H1 (cell line): ENCODE data around the gene NT5C3B. TPM values are rescaled to one million over a fixed set of nuclear protein-coding genes. Genes with fewer than 3 reads are reported as not detected.

Experiments
- CBX5 ChIP-seq: fragments of 300-800, 300-1000 bp; sonication (generic); IDR thresholded peaks from 2 replicates; pipeline ENCODE4 v1.7.1; 2016; ENCODE audit warnings: antibody characterized with exemption, low read length, low read depth
- CHD1 ChIP-seq: IDR thresholded peaks from 2 replicates; pipeline ENCODE4 v1.6.1; 2012; ENCODE audit warnings: low read depth, low read length, improper control_type of control experiment
- CHD2 ChIP-seq: IDR thresholded peaks from 2 replicates; pipeline ENCODE4 v1.6.1; 2012; ENCODE audit warnings: low read length, improper control_type of control experiment
- CTBP2 ChIP-seq: IDR thresholded peaks from 2 replicates; pipeline ENCODE4 v1.7.0; 2011; ENCODE audit warnings: borderline replicate concordance, mild to moderate bottlenecking, moderate library complexity, mixed read lengths, low read length; ENCODE audit not compliant: insufficient read depth, insufficient read length
- E2F6 ChIP-seq: IDR thresholded peaks from 2 replicates; pipeline ENCODE4 v1.6.1; 2012; ENCODE audit warnings: inconsistent platforms
- EP300 ChIP-seq, 2 experiments: IDR thresholded peaks; 1 replicate in 1 of 2; 2 replicates in 1 of 2; pipeline ENCODE4 v1.6.1; 2011 to 2012; ENCODE audit warnings: low read depth in 2 of 2, low read length in 2 of 2, mild to moderate bottlenecking in 2 of 2, borderline replicate concordance in 1 of 2, inconsistent platforms in 1 of 2, moderate library complexity in 1 of 2
- FOSL1 ChIP-seq: IDR thresholded peaks from 2 replicates; pipeline ENCODE4 v1.6.1; 2011; ENCODE audit warnings: mild to moderate bottlenecking, low read depth, low read length, moderate library complexity; ENCODE audit not compliant: insufficient read depth
- GABPA ChIP-seq: IDR thresholded peaks from 2 replicates; pipeline ENCODE4 v1.6.1; 2011; ENCODE audit warnings: mild to moderate bottlenecking, low read length, moderate library complexity, borderline replicate concordance; ENCODE audit not compliant: insufficient read depth
- HDAC6 ChIP-seq: IDR thresholded peaks from one replicate; pipeline ENCODE4 v1.7.1; 2012; ENCODE audit warnings: low read depth, mild to moderate bottlenecking, inconsistent platforms, low read length, moderate library complexity
- KDM5A ChIP-seq: fragments of 200-600 bp; IDR thresholded peaks from 2 replicates; pipeline ENCODE4 v1.7.1; 2012; ENCODE audit warnings: mild to moderate bottlenecking, low read length, inconsistent platforms, mixed read lengths
- MAFK ChIP-seq: IDR thresholded peaks from 2 replicates; pipeline ENCODE4 v1.6.1; 2012; ENCODE audit warnings: low read depth, mild to moderate bottlenecking, improper control_type of control experiment, low read length
- NANOG ChIP-seq: IDR thresholded peaks from 2 replicates; pipeline ENCODE4 v1.6.1; 2011; ENCODE audit warnings: low read length, low read depth, mild to moderate bottlenecking, inconsistent platforms; ENCODE audit not compliant: insufficient read depth, poor library complexity, severe bottlenecking
- NRF1 ChIP-seq: IDR thresholded peaks from 2 replicates; pipeline ENCODE4 v1.6.1; 2011; ENCODE audit warnings: mild to moderate bottlenecking, low read depth, low read length, improper control_type of control experiment
- RBBP5 ChIP-seq: IDR thresholded peaks from 2 replicates; pipeline ENCODE4 v1.7.1; 2012; ENCODE audit warnings: low read depth, mild to moderate bottlenecking, inconsistent platforms, low read length, moderate library complexity, borderline replicate concordance
- SIN3A ChIP-seq, 2 experiments: IDR thresholded peaks in 1 of 2; conservative IDR thresholded peaks in 1 of 2; 2 replicates each; pipeline ENCODE4 v1.6.1; 2011 to 2012; ENCODE audit warnings: low read length in 2 of 2, improper control_type of control experiment in 1 of 2, low read depth in 1 of 2, mild to moderate bottlenecking in 1 of 2
- SIRT6 ChIP-seq: IDR thresholded peaks from one replicate; pipeline ENCODE4 v1.7.1; 2012; ENCODE audit warnings: low read length, inconsistent platforms
- SP2 ChIP-seq: IDR thresholded peaks from 2 replicates; pipeline ENCODE4 v1.6.1; 2012; ENCODE audit warnings: mild to moderate bottlenecking, low read length, inconsistent platforms
- TBP ChIP-seq: IDR thresholded peaks from 2 replicates; pipeline ENCODE4 v1.6.1; 2011; ENCODE audit warnings: low read depth, low read length, improper control_type of control experiment
- YY1 ChIP-seq: IDR thresholded peaks from 2 replicates; pipeline ENCODE4 v1.6.1; 2011; ENCODE audit warnings: low read depth, mild to moderate bottlenecking, low read length
- polyA plus RNA-seq, 7 experiments: library from polyadenylated mRNA; depleted of rRNA in 3 of 7; stranded (reverse) in 5 of 7; unstranded in 2 of 7; fragments of >200 nt in 5 of 7; fragments of 200-250 nt in 2 of 7; gene quantifications; 1 replicate in 5 of 7; 2 replicates in 1 of 7; 4 replicates in 1 of 7; pipeline versions ENCODE4 v1.2.1 to v1.2.3, GENCODE V29; 2011 to 2013; ENCODE audit warnings: missing spikeins in 2 of 7, mixed read lengths in 2 of 7
- total RNA-seq: library from RNA; stranded (reverse); fragmentation: NEBNext Ultra II Directional; extraction: Animal tissue kit (Norgen Biotek cat#: 25700); gene quantifications from 2 replicates; pipeline ENCODE4 v1.2.1, GENCODE V29; 2021
- TF ChIP-seq, protein P1 (sequence below), 3 experiments: IDR thresholded peaks; 1 replicate in 2 of 3; 2 replicates in 1 of 3; pipeline versions ENCODE4 v1.5.1 to v1.6.1; 2011; ENCODE audit warnings: low read length in 3 of 3, mild to moderate bottlenecking in 3 of 3, inconsistent platforms in 2 of 3, low read depth in 1 of 3, moderate library complexity in 1 of 3; ENCODE audit not compliant: insufficient read depth in 1 of 3; ENCODE audit errors: control extremely low read depth in 1 of 3

Gene NT5C3B
- total and polyA plus RNA-seq, 2 of the 8 experiments (the other 6 are each of a cell fraction or from before 2014, with no cell fraction given): 68.7 to 94.5 TPM

GRCh38 chr17:41786227-41787020 is 49.6 kb downstream of the NT5C3B start, which contains the start of gene JUP (continued):
- TF ChIP-seq EP300 (IDR thresholded peaks at IDR 0.05; ENCODE audit: borderline replicate concordance in 1 of 2, low read depth in 2 of 2, low read length in 2 of 2): 0 out of 3 replicates have a peak, but pooled peaks of 1 of the 2 experiments have one; percentile 54
- no peak for TF ChIP-seq KDM5A
- TF ChIP-seq CHD1: no peak
- peak; percentile 93 for TF ChIP-seq SP2
- peak; percentile 80; the same call in 1 of the 2 replicates for TF ChIP-seq FOSL1
- no peak for TF ChIP-seq HDAC6
- no peak for TF ChIP-seq SIRT6
- TF ChIP-seq YY1: peak; percentile 64; the same call in 1 of the 2 replicates
- peak; percentile 77; the same call in 1 of the 2 replicates for TF ChIP-seq RBBP5
- TF ChIP-seq CTBP2: no peak
- no peak for TF ChIP-seq NRF1
- no peak for TF ChIP-seq GABPA
- no peak for TF ChIP-seq CBX5
- no peak for TF ChIP-seq NANOG
- TF ChIP-seq, protein P1, sequence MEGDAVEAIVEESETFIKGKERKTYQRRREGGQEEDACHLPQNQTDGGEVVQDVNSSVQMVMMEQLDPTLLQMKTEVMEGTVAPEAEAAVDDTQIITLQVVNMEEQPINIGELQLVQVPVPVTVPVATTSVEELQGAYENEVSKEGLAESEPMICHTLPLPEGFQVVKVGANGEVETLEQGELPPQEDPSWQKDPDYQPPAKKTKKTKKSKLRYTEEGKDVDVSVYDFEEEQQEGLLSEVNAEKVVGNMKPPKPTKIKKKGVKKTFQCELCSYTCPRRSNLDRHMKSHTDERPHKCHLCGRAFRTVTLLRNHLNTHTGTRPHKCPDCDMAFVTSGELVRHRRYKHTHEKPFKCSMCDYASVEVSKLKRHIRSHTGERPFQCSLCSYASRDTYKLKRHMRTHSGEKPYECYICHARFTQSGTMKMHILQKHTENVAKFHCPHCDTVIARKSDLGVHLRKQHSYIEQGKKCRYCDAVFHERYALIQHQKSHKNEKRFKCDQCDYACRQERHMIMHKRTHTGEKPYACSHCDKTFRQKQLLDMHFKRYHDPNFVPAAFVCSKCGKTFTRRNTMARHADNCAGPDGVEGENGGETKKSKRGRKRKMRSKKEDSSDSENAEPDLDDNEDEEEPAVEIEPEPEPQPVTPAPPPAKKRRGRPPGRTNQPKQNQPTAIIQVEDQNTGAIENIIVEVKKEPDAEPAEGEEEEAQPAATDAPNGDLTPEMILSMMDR (IDR thresholded peaks at IDR 0.05; ENCODE audit: control extremely low read depth in 1 of 3, insufficient read depth in 1 of 3, low read depth in 1 of 3, low read length in 3 of 3): peak; percentile 71 to 78 (median 76)
- TF ChIP-seq SIN3A (conservative IDR thresholded peaks at IDR 0.05 in 1 of 2, IDR thresholded peaks at IDR 0.05 in 1 of 2; ENCODE audit: low read depth in 1 of 2, low read length in 2 of 2): peak in 1 of 2 experiments; percentile 57; a peak in 1 of 4 replicates
- TF ChIP-seq CHD2: peak; percentile 93
- TF ChIP-seq MAFK: no peak
- peak; percentile 65 for TF ChIP-seq TBP
- no peak; the same call in 1 of the 2 replicates for TF ChIP-seq E2F6
